Right ventricle myocardium inferior (tissue), 1 donor: ENCODE results near the gene VPS50. TPM values are rescaled to one million over a fixed set of nuclear protein-coding genes. Genes with fewer than 3 reads are reported as not detected.

ENCODE experiments used
- ATAC-seq: fragments of 200-7000 bp; cut with Tn5 transposase; one replicate; pipeline ENCODE4 v1.9.1; 2020; ENCODE audit warnings: mild to moderate bottlenecking, moderate library complexity
- DNase-seq: peaks from one replicate; pipeline ENCODE4 v3.0.0; 2021; ENCODE audit errors: missing footprints
- intact Hi-C: fragments of 100-400 bp; cut with DNase I; formaldehyde crosslinking; loops from one replicate; pipeline ENCODE4 v1.11.0; 2022
- long read RNA-seq: library from polyadenylated mRNA; unstranded; transcript quantifications from one replicate; pipeline ENCODE4 v2.0.0, GENCODE V29; 2021
- total RNA-seq: library from RNA; stranded (reverse); fragmentation: NEBNext Ultra II Directional; extraction: Animal tissue kit (Norgen Biotek cat#: 25700); gene quantifications from one replicate; pipeline ENCODE4 v1.2.1, GENCODE V29; 2021
- donor health status: DM: no; HTN: yes; CAD: no; lungs with severe emphysema.

Gene VPS50
- 15.5 TPM for total RNA-seq
- long read RNA-seq, full-length matches to known transcripts: 7 of 8 reads
- long read RNA-seq, partial matches to known transcripts: 1 of 8 reads
- long read RNA-seq, other reads (novel, unspliced or antisense): 0 of 8 reads

GRCh38 chr7:93231799-93232672 lies at the start of gene VPS50:
Gene VPS50, plus strand, starts transcription at chr7:93232366. Its CDS starts 102 bp downstream, at chr7:93232468.
- intact Hi-C loops: no loop called here
- ATAC-seq (peak; percentile 100), DNase-seq (peak; percentile 95)

GRCh38 chr7:93185303-93186027 lies 46.7 kb upstream of the VPS50 start:
- no peak for DNase-seq
- intact Hi-C loops: no loop called here

GRCh38 chr7:93188870-93189634 lies 43.1 kb upstream of the VPS50 start:
- ATAC-seq (no peak), DNase-seq (no peak)
- intact Hi-C loops: no loop called here

More at GRCh38 chr7:93185303-93186027, 46.7 kb upstream of the VPS50 start:
- no peak for ATAC-seq

- ATAC-seq: no peak
- intact Hi-C loops: no loop called here
- no peak for DNase-seq
These were observed 37.8 kb upstream of the VPS50 start for GRCh38 chr7:93194386-93194785.

GRCh38 chr7:93196336-93196735 lies 35.8 kb upstream of the VPS50 start:
- intact Hi-C loops: no loop called here
- ATAC-seq: no peak
- DNase-seq: no peak

- intact Hi-C loops: no loop called here
- DNase-seq (no peak), ATAC-seq (no peak)
These were observed 33.7 kb upstream of the VPS50 start for GRCh38 chr7:93198472-93198871.

- intact Hi-C loops: no loop called here
- DNase-seq: no peak
- no peak for ATAC-seq
These were observed 29.4 kb upstream of the VPS50 start for GRCh38 chr7:93202594-93203250.

- ATAC-seq (no peak), DNase-seq (no peak)
- intact Hi-C loops: no loop called here
These were observed 28.7 kb upstream of the VPS50 start for GRCh38 chr7:93203496-93203895.

GRCh38 chr7:93205046-93205445 lies 27.1 kb upstream of the VPS50 start:
- intact Hi-C loops: no loop called here
- DNase-seq (no peak), ATAC-seq (no peak)

GRCh38 chr7:93211228-93211818 lies 20.8 kb upstream of the VPS50 start:
- no peak for DNase-seq
- intact Hi-C loops: no loop called here
- ATAC-seq: no peak

GRCh38 chr7:93212881-93213280 lies 19.3 kb upstream of the VPS50 start:
- intact Hi-C loops: no loop called here
- ATAC-seq: no peak

GRCh38 chr7:93218997-93219827 lies 13.0 kb upstream of the VPS50 start:
- intact Hi-C loops: no loop called here

More at GRCh38 chr7:93212881-93213280, 19.3 kb upstream of the VPS50 start:
- DNase-seq: no peak

GRCh38 chr7:93219868-93220267 lies 12.3 kb upstream of the VPS50 start:
- intact Hi-C loops: no loop called here
- no peak for DNase-seq
- ATAC-seq: no peak

More at GRCh38 chr7:93218997-93219827, 13.0 kb upstream of the VPS50 start:
- ATAC-seq (no peak), DNase-seq (no peak)

- DNase-seq (no peak), ATAC-seq (no peak)
- intact Hi-C loops: no loop called here
These were observed 5.9 kb upstream of the VPS50 start, which contains the start of gene HEPACAM2 for GRCh38 chr7:93226310-93226709. Gene HEPACAM2, minus strand, starts transcription at chr7:93226469.

- DNase-seq (no peak), ATAC-seq (no peak)
- intact Hi-C loops: no loop called here
These were observed 3.9 kb upstream of the VPS50 start for GRCh38 chr7:93228302-93228701.

GRCh38 chr7:93231259-93231658 lies 907 bp upstream of the VPS50 start:
- intact Hi-C loops: no loop called here
- DNase-seq (no peak), ATAC-seq (no peak)

GRCh38 chr7:93232673-93233018 lies 480 bp downstream of the VPS50 start:
- intact Hi-C loops: no loop called here
- no peak for DNase-seq
- ATAC-seq: no peak
